Lower leg skin (tissue), 4 donors: ENCODE data around the gene PHRF1. TPM values are rescaled to one million over a fixed set of nuclear protein-coding genes. Genes with fewer than 3 reads are reported as not detected.

Experiments
- DNase-seq, 2 donors: peaks; one replicate each; pipeline ENCODE4 v3.0.0-alpha.2; 2019; ENCODE audit warnings: low spot score in 2 of 2
- H3K4me3 ChIP-seq: fragments of 200-600 bp; sonication (generic); 2 replicates; pipeline ENCODE4 v1.5.1; 2017; ENCODE audit warnings: mild to moderate bottlenecking, low read depth; ENCODE audit not compliant: poor library complexity, severe bottlenecking
- POLR2A ChIP-seq, 2 donors: fragments of 450-650 bp; IDR thresholded peaks; one replicate each; pipeline ENCODE4 v1.6.1; 2016 to 2017; ENCODE audit warnings: antibody characterized with exemption in 2 of 2, mild to moderate bottlenecking in 1 of 2, moderate library complexity in 1 of 2
- WGBS, 2 donors: methylation state at CpG; one replicate each; pipeline ENCODE4 v1.1.5; 2018; 5-methylcytosine and 5-hydroxymethylcytosine counted together
- intact Hi-C: fragments of 100-400 bp; cut with DNase I; formaldehyde crosslinking; loops from one replicate; pipeline ENCODE4 v1.15.0; 2023; ENCODE audit warnings: low total_unique reads
- total RNA-seq, 4 donors: library from RNA; depleted of rRNA; stranded (reverse); fragments of >200 nt; gene quantifications; one replicate each; pipeline ENCODE4 v1.1.0, GENCODE V29; 2016
- TF ChIP-seq, protein P1 (sequence below), 3 donors: fragments of 450-650 bp; IDR thresholded peaks; one replicate each; pipeline ENCODE4 v1.5.1; 2016; ENCODE audit warnings: antibody characterized with exemption in 3 of 3, mild to moderate bottlenecking in 3 of 3, moderate library complexity in 2 of 3

Gene PHRF1
- total RNA-seq, 4 donors from 2014 or later = 30.0 to 55.2 (median 31.5) TPM

GRCh38 chr11:563812-564578 lies 12.3 kb upstream of the PHRF1 start:
- TF ChIP-seq, protein P1, sequence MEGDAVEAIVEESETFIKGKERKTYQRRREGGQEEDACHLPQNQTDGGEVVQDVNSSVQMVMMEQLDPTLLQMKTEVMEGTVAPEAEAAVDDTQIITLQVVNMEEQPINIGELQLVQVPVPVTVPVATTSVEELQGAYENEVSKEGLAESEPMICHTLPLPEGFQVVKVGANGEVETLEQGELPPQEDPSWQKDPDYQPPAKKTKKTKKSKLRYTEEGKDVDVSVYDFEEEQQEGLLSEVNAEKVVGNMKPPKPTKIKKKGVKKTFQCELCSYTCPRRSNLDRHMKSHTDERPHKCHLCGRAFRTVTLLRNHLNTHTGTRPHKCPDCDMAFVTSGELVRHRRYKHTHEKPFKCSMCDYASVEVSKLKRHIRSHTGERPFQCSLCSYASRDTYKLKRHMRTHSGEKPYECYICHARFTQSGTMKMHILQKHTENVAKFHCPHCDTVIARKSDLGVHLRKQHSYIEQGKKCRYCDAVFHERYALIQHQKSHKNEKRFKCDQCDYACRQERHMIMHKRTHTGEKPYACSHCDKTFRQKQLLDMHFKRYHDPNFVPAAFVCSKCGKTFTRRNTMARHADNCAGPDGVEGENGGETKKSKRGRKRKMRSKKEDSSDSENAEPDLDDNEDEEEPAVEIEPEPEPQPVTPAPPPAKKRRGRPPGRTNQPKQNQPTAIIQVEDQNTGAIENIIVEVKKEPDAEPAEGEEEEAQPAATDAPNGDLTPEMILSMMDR (IDR thresholded peaks at IDR 0.05) = no peak
- TF ChIP-seq POLR2A (IDR thresholded peaks at IDR 0.05) = no peak
- intact Hi-C loops = no loop called here
- 50 to 60% methylated on average over 10 to 11 of the region's 12 CpGs for WGBS, 2 donors
- no peak for DNase-seq
- H3K4me3 ChIP-seq = no peak overlapping the region

GRCh38 chr11:565921-566509 lies 10.3 kb upstream of the PHRF1 start:
- WGBS, 2 donors = 72 to 76% methylated on average over 11 to 12 of the region's 12 CpGs
- H3K4me3 ChIP-seq = no peak overlapping the region
- intact Hi-C loops = no loop called here
- DNase-seq = no peak
- TF ChIP-seq POLR2A (IDR thresholded peaks at IDR 0.05) = no peak
- TF ChIP-seq, protein P1 (IDR thresholded peaks at IDR 0.05) = no peak

DNA sequence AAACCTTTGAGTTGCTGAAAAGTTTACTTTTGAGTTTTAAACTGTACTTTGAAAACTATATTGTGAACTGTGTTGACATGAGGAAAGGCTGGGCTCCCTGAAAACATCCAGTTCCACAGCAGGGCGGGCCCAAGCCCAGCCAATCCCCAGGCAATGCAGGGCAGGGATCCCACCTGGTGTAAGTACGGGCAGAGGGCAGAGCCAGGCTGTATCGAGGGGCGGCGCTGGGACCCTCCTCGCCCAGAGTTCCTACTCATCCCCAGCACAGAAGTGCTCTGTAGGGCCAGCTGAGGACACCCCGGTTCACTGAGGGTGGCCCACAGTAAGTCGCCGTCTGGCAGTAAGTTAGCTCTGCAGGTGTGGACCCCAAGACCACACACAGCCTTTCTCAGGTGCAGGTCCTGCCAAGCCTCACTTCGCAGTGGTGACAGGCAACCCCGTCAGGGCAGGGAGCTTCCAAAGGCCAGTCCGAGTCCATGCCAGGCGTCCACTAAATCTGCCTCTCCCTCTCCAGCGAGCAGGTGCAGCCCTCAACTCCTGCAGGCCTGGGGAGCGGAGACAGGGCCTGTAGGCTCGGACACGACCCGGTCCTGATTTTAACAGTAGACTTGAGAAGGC lies 9.2 kb upstream of the PHRF1 start:
- no peak for DNase-seq
- no peak overlapping the region for H3K4me3 ChIP-seq
- intact Hi-C loops = no loop called here
- 81 to 87% methylated on average over 7 to 18 of the region's 18 CpGs for WGBS, 2 donors
- TF ChIP-seq, protein P1 (IDR thresholded peaks at IDR 0.05) = no peak
- no peak for TF ChIP-seq POLR2A (IDR thresholded peaks at IDR 0.05)

GRCh38 chr11:567629-568292 lies 8.5 kb upstream of the PHRF1 start:
- no peak for DNase-seq
- H3K4me3 ChIP-seq = peak overlapping the region; percentile 37
- TF ChIP-seq, protein P1 (IDR thresholded peaks at IDR 0.05) = no peak
- no peak for TF ChIP-seq POLR2A (IDR thresholded peaks at IDR 0.05)
- intact Hi-C loops = no loop called here
- WGBS, 2 donors = 26 to 54% methylated on average over 9 to 26 of the region's 41 CpGs

GRCh38 chr11:568306-569157 lies 7.7 kb upstream of the PHRF1 start:
- peak; percentile 90 to 98 for DNase-seq
- TF ChIP-seq POLR2A (IDR thresholded peaks at IDR 0.05) = peak in 1 of 2 donors; percentile 8
- TF ChIP-seq, protein P1 (IDR thresholded peaks at IDR 0.05) = no peak
- H3K4me3 ChIP-seq = peak overlapping the region; percentile 68
- intact Hi-C loops = no loop called here
- WGBS, 2 donors = 1 to 2% methylated on average over 23 to 48 of the region's 123 CpGs
